SK-N-MC (cell line): Measurements from ENCODE around the gene COL5A2.

ENCODE experiments used
- EZH2 ChIP-seq: fragments of 200-600 bp; sonication (generic); IDR thresholded peaks from one replicate; pipeline ENCODE4 v1.6.1; 2017; ENCODE audit warnings: antibody characterized with exemption
- FOXP2 ChIP-seq: optimal IDR thresholded peaks from 2 replicates; pipeline ENCODE3; 2011; ENCODE audit warnings: mild to moderate bottlenecking, moderate library complexity; ENCODE audit not compliant: insufficient read depth; ENCODE audit errors: extremely low read length, control extremely low read depth
- POLR2AphosphoS5 ChIP-seq: IDR thresholded peaks from 2 replicates; pipeline ENCODE4 v1.6.1; 2012; ENCODE audit warnings: mild to moderate bottlenecking, low read depth, low read length, borderline replicate concordance

DNA sequence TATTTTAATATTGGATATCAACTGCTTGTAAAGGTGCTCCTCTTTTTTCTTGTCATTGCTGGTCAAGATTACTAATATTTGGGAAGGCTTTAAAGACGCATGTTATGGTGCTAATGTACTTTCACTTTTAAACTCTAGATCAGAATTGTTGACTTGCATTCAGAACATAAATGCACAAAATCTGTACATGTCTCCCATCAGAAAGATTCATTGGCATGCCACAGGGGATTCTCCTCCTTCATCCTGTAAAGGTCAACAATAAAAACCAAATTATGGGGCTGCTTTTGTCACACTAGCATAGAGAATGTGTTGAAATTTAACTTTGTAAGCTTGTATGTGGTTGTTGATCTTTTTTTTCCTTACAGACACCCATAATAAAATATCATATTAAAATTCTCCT, 167.2 kb downstream of the COL5A2 start:
- no peak for TF ChIP-seq POLR2AphosphoS5
- no peak for TF ChIP-seq EZH2
- no peak for TF ChIP-seq FOXP2
